NCI-H187 treated with DMSO at 0.1 percent for 48 hours (cell line): ENCODE data around the gene XPC.
A peak's percentile ranks its signal among the peaks of the same experiment; 100 is the strongest.
"Not testable (repeated sequence)": the region's sequence is repeated elsewhere in the genome, so short reads cannot be mapped to it uniquely, and the experiment has no call there.

Experiments
- DNase-seq: peaks from one replicate; lab custom pipeline; 2025; lab: John Stamatoyannopoulos, UW

XPC gene

GRCh38 chr3:14133188-14133800, 45.1 kb downstream of the XPC start:
- DNase-seq = no peak

DNA sequence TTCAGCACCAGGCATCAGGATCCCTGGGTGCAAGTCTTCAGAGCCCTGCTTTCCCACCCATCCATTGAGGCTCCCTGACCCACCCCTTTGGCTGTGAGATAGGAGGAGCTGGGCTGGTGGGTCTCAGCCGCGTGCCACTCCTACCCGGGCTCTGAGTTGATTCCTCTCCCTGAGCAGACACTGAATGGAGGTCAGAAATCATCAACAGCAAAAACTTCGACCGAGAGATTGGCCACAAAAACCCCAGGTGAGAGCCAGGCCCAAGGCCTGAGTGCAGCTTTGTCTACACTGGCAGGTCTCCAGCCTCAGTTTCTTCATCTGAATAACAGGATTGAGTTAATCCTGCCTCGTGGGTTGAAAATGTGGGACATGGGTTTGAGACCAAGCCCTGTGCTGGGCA, 45.7 kb downstream of the XPC start:
- DNase-seq = no peak

DNA sequence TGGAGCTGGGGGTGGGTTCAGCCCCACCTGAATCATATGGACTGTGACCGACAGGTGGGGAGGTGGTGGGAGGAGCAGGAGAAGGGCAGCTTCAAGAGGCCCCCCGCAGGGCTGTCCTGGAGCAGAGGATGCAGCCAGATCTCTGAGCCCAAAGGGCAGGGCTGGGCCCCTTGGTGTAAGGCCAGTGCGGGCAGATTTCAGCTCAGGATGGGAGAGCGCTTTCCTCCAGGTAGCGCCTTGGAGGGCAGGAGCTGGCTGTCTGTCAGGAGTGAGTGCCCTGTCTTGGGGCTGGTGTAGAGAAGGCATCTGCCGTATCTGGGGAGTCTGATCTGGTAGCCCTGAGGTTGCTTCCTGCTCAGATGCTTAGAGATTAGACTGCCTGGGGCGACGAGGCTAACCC, 46.3 kb downstream of the XPC start:
- no peak for DNase-seq

- no peak for DNase-seq
These were observed 47.3 kb downstream of the XPC start for GRCh38 chr3:14131134-14131533.

DNA sequence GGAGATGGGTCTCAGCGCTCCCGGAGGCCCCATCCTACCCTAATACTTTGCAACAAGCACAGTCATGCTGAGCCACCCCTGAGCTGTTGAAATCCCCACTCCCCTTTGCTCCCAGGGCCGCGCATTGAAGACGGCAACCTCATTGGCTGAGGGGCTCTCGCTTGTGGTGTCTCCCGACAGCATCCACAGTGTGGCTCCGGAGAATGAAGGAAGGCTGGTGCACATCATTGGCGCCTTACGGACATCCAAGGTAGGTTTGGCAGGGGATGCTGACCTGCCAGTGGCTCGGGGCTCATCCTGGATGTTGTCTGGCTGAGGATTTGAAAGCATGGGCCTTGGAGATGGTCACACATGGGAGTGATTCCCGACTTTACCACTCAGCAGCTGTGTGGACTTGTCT, 47.7 kb downstream of the XPC start:
- no peak for DNase-seq

DNA sequence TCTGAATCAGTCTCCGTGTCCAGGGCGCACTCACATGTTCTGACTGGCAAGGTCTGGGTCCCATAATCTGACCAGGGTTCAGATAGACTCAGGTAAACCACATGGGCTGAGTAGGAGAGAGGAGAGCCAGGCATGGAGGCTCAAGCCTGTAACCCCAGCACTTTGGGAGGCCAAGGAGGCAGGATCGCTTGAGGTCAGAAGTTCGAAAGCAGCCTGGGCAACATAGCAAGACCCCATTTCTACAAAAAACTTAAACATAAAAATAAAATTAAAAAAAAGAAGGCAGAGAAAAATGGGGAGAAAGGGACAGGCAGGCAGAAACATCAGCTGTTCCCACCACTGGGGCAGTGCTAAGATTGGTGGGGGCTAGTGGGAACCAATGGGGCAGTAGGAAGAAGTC, 48.2 kb downstream of the XPC start:
- no peak for DNase-seq

- no peak for DNase-seq
These were observed 49.1 kb downstream of the XPC start for GRCh38 chr3:14129296-14129695.

GRCh38 chr3:14128724-14129123, 49.7 kb downstream of the XPC start:
- no peak for DNase-seq

GRCh38 chr3:14127516-14128161, 50.8 kb downstream of the XPC start:
- no peak for DNase-seq

DNA sequence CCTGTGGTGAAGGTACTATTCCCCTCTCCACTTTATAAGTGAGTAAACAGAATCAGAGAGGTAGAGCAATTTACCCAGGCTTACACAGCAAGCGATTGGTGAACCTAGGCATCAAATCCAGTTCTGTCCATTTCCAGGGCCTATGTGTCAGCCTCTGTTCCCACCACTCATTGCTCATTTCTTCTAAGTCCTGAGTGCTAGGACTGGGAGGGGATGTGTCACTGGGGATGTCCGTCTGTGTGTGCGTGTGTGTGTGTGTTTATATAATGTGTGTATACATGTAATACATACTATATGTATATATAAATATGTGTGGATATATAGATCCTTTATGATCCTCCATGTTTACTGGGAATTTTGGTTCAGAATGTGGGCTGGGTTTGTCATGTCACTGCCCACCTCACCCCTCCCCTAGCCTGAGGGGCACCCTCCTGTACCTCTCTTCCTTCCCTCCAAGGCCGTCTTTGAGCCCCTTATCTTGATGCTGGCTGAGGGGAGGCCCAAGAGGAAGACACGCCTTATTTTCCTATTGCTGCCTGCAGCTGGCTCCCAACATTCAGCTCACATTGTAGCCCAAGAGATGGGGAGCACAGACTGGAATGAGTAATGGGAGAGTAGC, 51.4 kb downstream of the XPC start:
- DNase-seq = no peak

GRCh38 chr3:14126017-14126886, 52.1 kb downstream of the XPC start:
- no peak for DNase-seq

DNA sequence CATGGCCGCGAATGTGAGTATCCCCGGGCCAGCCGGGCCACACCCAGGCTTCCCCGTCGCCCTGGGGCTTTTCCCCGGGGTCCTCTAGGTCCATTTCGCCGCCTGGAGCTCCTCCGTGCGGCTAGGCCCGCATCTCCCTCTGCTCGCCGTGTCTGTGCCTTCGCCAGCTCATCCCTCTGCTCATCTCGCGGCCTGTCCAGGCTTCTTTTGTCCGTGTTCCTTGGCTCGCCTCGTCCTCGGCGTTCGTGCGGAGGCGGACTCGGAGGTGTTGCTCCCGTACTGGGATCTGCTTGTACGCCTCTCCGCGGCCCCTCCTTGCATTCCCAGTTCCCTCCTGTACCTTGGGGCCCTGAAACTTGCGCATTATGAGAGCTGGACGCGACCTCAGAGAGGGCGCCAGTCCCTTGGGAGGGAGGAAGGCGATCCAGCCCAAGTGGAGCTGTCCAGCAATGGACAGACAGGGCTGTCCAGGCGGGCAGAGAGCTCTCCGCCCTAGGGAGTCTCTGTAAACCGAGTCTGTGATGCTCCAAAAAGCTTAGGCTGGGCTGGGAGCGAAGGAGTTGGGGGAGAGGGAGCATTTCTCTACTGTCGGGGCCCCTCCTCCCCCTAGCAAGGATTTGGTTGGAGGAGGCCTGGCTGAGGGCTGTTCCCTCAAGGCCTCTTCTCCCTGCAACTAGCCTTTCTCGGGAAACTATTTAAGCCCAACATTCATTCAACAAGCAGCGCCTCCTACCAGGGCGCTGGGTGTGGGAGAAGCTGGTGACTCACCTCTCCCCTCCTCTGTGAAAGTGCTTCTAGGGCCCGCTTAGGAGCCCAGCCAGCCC, 53.0 kb downstream of the XPC start:
- DNase-seq = no peak

DNA sequence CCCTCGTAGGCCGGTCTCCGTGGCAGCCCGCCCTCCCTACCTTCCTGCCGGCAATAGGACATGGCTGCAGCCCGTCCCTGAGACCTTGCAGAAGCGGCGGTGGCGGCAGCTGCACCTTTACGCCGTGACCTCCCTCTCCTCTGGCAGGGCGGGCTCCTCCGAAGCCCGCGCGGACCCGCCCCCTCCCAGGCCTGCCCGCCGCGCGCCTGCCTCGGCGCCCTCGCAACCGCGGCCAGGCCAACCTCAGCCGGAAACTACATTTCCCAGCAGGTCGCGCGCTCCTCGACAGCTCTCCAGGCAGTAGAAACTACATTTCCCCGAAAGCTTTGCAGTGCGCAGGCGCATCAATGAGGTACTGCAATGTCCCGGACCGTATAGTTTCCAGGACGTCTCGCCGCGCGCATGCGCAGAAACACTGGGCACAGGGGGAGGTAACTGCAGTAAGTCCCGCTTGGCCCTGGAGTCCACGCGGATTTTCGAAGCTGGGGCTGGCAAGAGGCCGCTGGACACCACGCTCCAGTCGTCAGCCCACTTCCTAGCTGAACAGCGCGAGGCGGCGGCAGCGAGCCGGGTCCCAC, 53.7 kb downstream of the XPC start, which contains the start of the genes CHCHD4 and TMEM43:
Gene CHCHD4 (minus strand): TSS at position 256 of the 578 bp plus-strand sequence. CDS start 194 bp downstream, at position 62.
Gene TMEM43 (plus strand): TSS at position 438 of the 578 bp plus-strand sequence. CDS start 142 bp downstream, outside the sequence.
- DNase-seq = peak; percentile 82

GRCh38 chr3:14124223-14124614, 54.2 kb downstream of the XPC start:
- DNase-seq = no peak

GRCh38 chr3:14123308-14124222, 54.8 kb downstream of the XPC start:
- DNase-seq = no peak

DNA sequence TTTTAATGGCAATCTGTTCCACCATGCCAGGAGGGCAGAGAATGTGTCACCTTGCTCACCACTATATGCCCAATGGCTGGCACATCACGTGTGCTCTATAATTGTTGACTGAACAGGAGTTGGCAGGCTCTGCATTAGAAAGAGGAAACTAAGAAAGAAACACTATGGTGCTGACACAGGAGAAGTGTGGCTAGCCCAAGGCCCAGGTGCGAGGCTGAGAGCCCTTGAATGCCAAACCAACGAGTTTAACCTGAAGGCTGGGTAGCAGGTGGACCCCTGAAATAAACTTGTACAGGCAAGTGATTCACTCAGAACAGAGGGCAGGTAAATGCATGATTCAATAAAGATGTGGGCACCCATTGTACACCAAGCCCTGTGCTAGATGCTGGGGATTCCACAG, 56.1 kb downstream of the XPC start:
- DNase-seq = no peak

DNA sequence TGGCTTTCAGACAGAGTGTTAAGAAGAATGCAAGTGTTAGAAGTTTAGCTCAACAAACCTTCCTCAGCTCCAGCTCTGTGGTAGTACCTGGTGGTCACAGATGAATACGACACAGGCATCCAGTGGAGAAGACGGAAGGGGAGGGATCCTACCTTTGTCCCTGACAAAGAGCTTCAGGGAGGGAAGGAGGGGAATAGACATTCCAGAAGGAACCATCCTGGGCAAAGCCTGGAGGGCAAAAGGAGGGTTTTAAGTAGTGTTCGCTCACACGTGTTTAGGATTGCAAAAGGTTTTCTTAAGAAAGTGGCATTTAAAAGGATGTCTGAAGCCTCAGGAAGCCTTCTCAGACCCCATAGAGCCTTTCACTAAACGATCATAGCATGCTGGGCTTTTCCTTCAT, 56.5 kb downstream of the XPC start:
- DNase-seq = no peak

GRCh38 chr3:14120921-14121448, 57.4 kb downstream of the XPC start:
- DNase-seq = not testable (repeated sequence)

- no peak for DNase-seq
These were observed 58.1 kb downstream of the XPC start for GRCh38 chr3:14120111-14120920.
